ENCODE results near the gene HOXC9.

The HOXC9 gene

DNA sequence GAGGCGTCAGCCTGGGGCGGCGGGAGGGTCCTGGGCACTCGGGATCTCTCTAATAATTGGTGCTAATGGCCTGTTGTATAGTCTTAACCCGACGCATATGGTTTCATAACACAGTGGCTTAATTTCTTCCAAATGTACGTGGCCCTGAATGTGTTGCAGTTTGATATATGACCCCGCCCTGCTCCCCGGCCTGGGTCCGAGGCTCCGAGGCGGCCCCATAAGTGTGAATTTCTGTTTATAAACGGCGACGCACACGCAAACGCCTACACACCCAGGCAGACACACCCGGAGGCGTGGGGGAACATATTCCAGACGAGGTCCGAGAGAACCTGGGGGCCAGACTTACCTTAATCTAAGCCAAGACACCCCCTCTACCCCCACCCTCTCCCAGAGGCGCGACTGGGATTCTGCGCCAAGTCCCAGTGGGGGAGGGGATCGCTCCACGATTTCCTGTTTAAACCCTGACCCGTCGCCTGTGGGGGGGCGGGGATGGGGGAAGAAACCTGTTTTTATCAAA lies 18.6 kb downstream of the HOXC9 start:
- DNase-seq (ENCODE audit: low read depth in 1 of 2, low spot score in 1 of 2) = no peak
- no peak overlapping the region for H3K4me3 ChIP-seq (replicated peaks; ENCODE audit: insufficient read depth, low read length)
- TF ChIP-seq POLR2AphosphoS5 (IDR thresholded peaks at IDR 0.05; ENCODE audit: low read depth) (no peak), SPI1 (IDR thresholded peaks at IDR 0.05; ENCODE audit: borderline replicate concordance, low read depth) (no peak), GABPA (IDR thresholded peaks at IDR 0.05; ENCODE audit: low read depth) (no peak)
- H3K27ac ChIP-seq (replicated peaks) = peak overlapping the region; percentile 40
- H3K27me3 ChIP-seq (ENCODE audit: insufficient read depth, poor library complexity, severe bottlenecking) = peaks cover 37% of the 10 kb centered on the region

DNA sequence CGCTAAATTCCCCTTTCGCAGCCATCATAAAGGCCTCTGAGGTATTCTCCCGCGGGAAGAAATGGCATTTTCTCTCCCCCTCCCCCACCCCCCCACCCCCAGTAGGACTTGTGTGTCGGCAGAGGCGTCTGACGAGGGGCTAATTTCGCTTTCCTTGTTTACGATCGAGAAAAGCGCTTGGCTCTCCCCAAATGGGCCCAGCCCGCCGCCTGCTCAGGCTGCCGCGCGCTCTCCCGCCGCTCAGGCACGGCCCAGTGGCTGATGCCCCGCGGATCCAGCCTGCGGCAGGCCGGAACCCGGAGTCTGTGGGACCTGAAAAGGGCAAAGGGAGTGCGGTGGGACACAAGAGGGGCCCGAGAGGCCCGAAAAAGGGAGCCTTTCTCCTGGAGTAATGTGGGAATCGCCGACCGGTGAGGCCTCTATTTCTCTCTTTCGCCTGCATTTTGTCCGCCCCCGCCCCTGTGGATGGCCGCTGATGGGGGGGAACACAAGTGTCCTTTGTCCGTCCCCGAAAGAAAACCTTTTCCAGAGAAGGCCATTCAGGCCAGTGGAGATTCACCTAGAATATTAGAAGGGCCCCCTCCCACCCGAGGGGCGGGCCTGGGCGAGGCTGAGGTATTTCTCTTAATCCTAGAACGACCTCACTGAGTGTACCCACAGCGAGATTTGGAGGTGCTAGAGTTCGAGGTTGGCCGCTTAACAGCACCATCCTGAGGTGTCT lies 19.3 kb downstream of the HOXC9 start:
- Histone ChIP-seq H3K4me3 (replicated peaks; ENCODE audit: insufficient read depth, low read length) (no peak overlapping the region), H3K27me3 (ENCODE audit: insufficient read depth, poor library complexity, severe bottlenecking) (peaks cover 31% of the 10 kb centered on the region), H3K27ac (replicated peaks) (no peak overlapping the region)
- no peak for DNase-seq (ENCODE audit: low read depth in 1 of 2, low spot score in 1 of 2)
- TF ChIP-seq GABPA (IDR thresholded peaks at IDR 0.05; ENCODE audit: low read depth) = no peak
- TF ChIP-seq, protein P1, sequence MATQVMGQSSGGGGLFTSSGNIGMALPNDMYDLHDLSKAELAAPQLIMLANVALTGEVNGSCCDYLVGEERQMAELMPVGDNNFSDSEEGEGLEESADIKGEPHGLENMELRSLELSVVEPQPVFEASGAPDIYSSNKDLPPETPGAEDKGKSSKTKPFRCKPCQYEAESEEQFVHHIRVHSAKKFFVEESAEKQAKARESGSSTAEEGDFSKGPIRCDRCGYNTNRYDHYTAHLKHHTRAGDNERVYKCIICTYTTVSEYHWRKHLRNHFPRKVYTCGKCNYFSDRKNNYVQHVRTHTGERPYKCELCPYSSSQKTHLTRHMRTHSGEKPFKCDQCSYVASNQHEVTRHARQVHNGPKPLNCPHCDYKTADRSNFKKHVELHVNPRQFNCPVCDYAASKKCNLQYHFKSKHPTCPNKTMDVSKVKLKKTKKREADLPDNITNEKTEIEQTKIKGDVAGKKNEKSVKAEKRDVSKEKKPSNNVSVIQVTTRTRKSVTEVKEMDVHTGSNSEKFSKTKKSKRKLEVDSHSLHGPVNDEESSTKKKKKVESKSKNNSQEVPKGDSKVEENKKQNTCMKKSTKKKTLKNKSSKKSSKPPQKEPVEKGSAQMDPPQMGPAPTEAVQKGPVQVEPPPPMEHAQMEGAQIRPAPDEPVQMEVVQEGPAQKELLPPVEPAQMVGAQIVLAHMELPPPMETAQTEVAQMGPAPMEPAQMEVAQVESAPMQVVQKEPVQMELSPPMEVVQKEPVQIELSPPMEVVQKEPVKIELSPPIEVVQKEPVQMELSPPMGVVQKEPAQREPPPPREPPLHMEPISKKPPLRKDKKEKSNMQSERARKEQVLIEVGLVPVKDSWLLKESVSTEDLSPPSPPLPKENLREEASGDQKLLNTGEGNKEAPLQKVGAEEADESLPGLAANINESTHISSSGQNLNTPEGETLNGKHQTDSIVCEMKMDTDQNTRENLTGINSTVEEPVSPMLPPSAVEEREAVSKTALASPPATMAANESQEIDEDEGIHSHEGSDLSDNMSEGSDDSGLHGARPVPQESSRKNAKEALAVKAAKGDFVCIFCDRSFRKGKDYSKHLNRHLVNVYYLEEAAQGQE (IDR thresholded peaks at IDR 0.05; ENCODE audit: insufficient replicate concordance, low read depth) = no peak
- TF ChIP-seq, protein P2, sequence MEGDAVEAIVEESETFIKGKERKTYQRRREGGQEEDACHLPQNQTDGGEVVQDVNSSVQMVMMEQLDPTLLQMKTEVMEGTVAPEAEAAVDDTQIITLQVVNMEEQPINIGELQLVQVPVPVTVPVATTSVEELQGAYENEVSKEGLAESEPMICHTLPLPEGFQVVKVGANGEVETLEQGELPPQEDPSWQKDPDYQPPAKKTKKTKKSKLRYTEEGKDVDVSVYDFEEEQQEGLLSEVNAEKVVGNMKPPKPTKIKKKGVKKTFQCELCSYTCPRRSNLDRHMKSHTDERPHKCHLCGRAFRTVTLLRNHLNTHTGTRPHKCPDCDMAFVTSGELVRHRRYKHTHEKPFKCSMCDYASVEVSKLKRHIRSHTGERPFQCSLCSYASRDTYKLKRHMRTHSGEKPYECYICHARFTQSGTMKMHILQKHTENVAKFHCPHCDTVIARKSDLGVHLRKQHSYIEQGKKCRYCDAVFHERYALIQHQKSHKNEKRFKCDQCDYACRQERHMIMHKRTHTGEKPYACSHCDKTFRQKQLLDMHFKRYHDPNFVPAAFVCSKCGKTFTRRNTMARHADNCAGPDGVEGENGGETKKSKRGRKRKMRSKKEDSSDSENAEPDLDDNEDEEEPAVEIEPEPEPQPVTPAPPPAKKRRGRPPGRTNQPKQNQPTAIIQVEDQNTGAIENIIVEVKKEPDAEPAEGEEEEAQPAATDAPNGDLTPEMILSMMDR (IDR thresholded peaks at IDR 0.05; ENCODE audit: insufficient read depth, low read length) = no peak
- TF ChIP-seq SPI1 (IDR thresholded peaks at IDR 0.05; ENCODE audit: borderline replicate concordance, low read depth) = no peak
- TF ChIP-seq POLR2AphosphoS5 (IDR thresholded peaks at IDR 0.05; ENCODE audit: low read depth) = no peak

DNA sequence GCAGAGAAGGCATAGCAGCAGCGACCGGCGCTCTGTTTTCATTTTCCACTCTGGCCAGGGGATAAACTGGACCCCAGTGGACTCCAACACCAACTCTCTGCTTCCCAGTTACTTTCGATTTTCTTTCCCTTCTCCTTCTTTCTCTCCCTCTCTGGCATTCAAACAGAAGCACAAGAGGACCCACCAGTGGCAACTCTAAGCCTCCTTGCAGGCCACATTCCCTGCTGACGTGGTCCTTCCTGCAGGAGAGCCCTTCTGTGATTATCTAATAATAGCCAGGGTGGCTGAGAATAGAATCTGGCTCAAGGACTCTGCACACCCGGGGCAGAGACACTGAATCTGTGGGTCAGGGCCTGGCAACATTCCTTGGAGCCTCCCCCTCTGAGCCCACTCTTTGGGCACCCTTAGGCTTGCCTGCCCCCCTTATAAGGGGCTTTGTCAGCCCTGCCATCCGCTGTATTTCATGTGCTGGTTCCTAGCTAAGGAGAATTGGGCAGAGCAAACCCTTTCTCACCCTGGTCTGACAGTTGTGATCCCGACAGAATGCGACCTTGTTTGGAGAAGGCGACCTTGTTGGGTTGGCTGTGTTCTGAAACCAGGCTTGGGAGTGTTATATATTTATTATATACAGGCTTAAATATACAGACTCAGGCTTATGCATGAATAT lies 20.1 kb downstream of the HOXC9 start:
- Histone ChIP-seq H3K27me3 (ENCODE audit: insufficient read depth, poor library complexity, severe bottlenecking) (peaks cover 25% of the 10 kb centered on the region), H3K4me3 (replicated peaks; ENCODE audit: insufficient read depth, low read length) (no peak overlapping the region), H3K27ac (replicated peaks) (no peak overlapping the region)
- TF ChIP-seq SPI1 (IDR thresholded peaks at IDR 0.05; ENCODE audit: borderline replicate concordance, low read depth) (no peak), GABPA (IDR thresholded peaks at IDR 0.05; ENCODE audit: low read depth) (no peak), POLR2AphosphoS5 (IDR thresholded peaks at IDR 0.05; ENCODE audit: low read depth) (no peak)
- TF ChIP-seq, protein P2 (IDR thresholded peaks at IDR 0.05; ENCODE audit: insufficient read depth, low read length) = no peak
- TF ChIP-seq, protein P1 (IDR thresholded peaks at IDR 0.05; ENCODE audit: insufficient replicate concordance, low read depth) = no peak
- DNase-seq (ENCODE audit: low read depth in 1 of 2, low spot score in 1 of 2) = no peak
